CD4-positive, alpha-beta memory T cell (primary cell): ENCODE measurements around the gene GSTP1. TPM values are rescaled to one million over a fixed set of nuclear protein-coding genes. Genes with fewer than 3 reads are reported as not detected.
A peak's percentile ranks its signal among the peaks of the same experiment; 100 is the strongest.
"Not testable (repeated sequence)": the region's sequence is repeated elsewhere in the genome, so short reads cannot be mapped to it uniquely, and the experiment has no call there.

ENCODE experiments used
- CTCF ChIA-PET: fragments of 350-600 bp; sonication (Branson Sonifier 250); formaldehyde crosslinking; loops from one replicate; lab custom pipeline; 2021; ENCODE audit warnings: inconsistent platforms; ENCODE audit not compliant: partially characterized antibody; lab: Charles Lee
- POLR2A ChIA-PET: fragments of 350-600 bp; sonication (Branson Sonifier 250); formaldehyde crosslinking; loops from one replicate; lab custom pipeline; 2021; ENCODE audit not compliant: partially characterized antibody; lab: Charles Lee
- DNase-seq, 5 donors: peaks; one replicate each; pipeline versions ENCODE4 v3.0.0 to v3.0.0-alpha.2; 2020 to 2022; ENCODE audit warnings: mixed read lengths in 1 of 5
- H3K27ac ChIP-seq: one replicate; pipeline ENCODE4 v1.7.0; 2013; ENCODE audit warnings: low read depth, low read length
- H3K27me3 ChIP-seq: 2 replicates; pipeline ENCODE4 v1.7.0; 2013; ENCODE audit warnings: mild to moderate bottlenecking, low read length, moderate library complexity; ENCODE audit not compliant: insufficient read depth
- H3K36me3 ChIP-seq: 2 replicates; pipeline ENCODE4 v1.7.0; 2013; ENCODE audit warnings: mild to moderate bottlenecking, low read length, moderate library complexity; ENCODE audit not compliant: insufficient read depth
- H3K4me1 ChIP-seq: 2 replicates; pipeline ENCODE4 v1.7.0; 2013; ENCODE audit warnings: mild to moderate bottlenecking, low read length, moderate library complexity; ENCODE audit not compliant: insufficient read depth
- H3K4me3 ChIP-seq, 2 donors: one replicate each; pipeline ENCODE4 v1.7.0; 2013; ENCODE audit warnings: low read length in 2 of 2, mild to moderate bottlenecking in 1 of 2
- H3K9me3 ChIP-seq, 2 donors: one replicate each; pipeline ENCODE4 v1.7.0; 2013; ENCODE audit warnings: low read length in 2 of 2, control low read depth in 1 of 2; ENCODE audit not compliant: control insufficient read depth in 1 of 2
- H3K27ac Mint-ChIP-seq, 7 donors: one replicate each; pipeline ENCODE4 v1.8.0; 2020 to 2021; ENCODE audit warnings: mixed read lengths in 7 of 7, mild to moderate bottlenecking in 6 of 7, inconsistent platforms in 3 of 7, moderate library complexity in 3 of 7
- H3K27me3 Mint-ChIP-seq, 2 donors: one replicate each; pipeline ENCODE4 v1.8.0; 2020 to 2021; ENCODE audit warnings: mixed read lengths in 2 of 2
- H3K36me3 Mint-ChIP-seq, 2 donors: one replicate each; pipeline ENCODE4 v1.8.0; 2020 to 2021; ENCODE audit warnings: mixed read lengths in 2 of 2, inconsistent platforms in 1 of 2, mild to moderate bottlenecking in 1 of 2
- H3K4me1 Mint-ChIP-seq, 4 donors: one replicate each; pipeline ENCODE4 v1.8.0; 2020 to 2021; ENCODE audit warnings: mixed read lengths in 4 of 4, mild to moderate bottlenecking in 1 of 4
- H3K4me3 Mint-ChIP-seq, 8 donors: one replicate each; pipeline ENCODE4 v1.8.0; 2020 to 2021; ENCODE audit warnings: mixed read lengths in 8 of 8, mild to moderate bottlenecking in 7 of 8, moderate library complexity in 6 of 8, inconsistent platforms in 3 of 8
- H3K9me3 Mint-ChIP-seq, 8 donors: one replicate each; pipeline ENCODE4 v1.8.0; 2020 to 2021; ENCODE audit warnings: mixed read lengths in 8 of 8, mild to moderate bottlenecking in 5 of 8, inconsistent platforms in 3 of 8, moderate library complexity in 1 of 8
- intact Hi-C: fragments of 100-400 bp; cut with micrococcal nuclease; formaldehyde crosslinking; loops from one replicate; pipeline ENCODE4 v1.15.1; 2023
- polyA plus RNA-seq, 2 donors: library from polyadenylated mRNA; unstranded; fragments of 300-500 nt; fragmentation: Illumina TruSeq; gene quantifications; one replicate each; pipeline ENCODE4 v1.2.3, GENCODE V29; 2021
- total RNA-seq, 2 experiments: library from RNA; stranded (reverse); gene quantifications; one replicate each; pipeline ENCODE4 v1.2.3, GENCODE V29; 2021

GSTP1 gene
- total and polyA plus RNA-seq, 4 experiments from 2014 or later: 134 to 245 (median 189) TPM

- no peak overlapping the region for H3K4me3 ChIP-seq
- no peaks in the 10 kb centered on the region for H3K27me3 Mint-ChIP-seq
- H3K9me3 Mint-ChIP-seq: no peaks in the 10 kb centered on the region
- DNase-seq: no peak
- H3K9me3 ChIP-seq: no peaks in the 10 kb centered on the region
- H3K27ac ChIP-seq: no peak overlapping the region
- peaks cover 10% of the 10 kb centered on the region for H3K4me1 ChIP-seq
- ChIA-PET POLR2A (interaction anchor here (1.2 kb wide), 1 partner anchor 102 kb away, joined by 3 read pairs; no protein-coding TSS in a partner anchor), CTCF (no interaction called here)
- peaks cover 13 to 33% (median 22%) of the 10 kb centered on the region in 4 donors for H3K4me1 Mint-ChIP-seq
- intact Hi-C loops: no loop called here
- H3K4me3 Mint-ChIP-seq: no peak overlapping the region
- no peaks in the 10 kb centered on the region for H3K36me3 ChIP-seq
- H3K27ac Mint-ChIP-seq: peak overlapping the region; percentile 51 to 89 (median 74)
- no peaks in the 10 kb centered on the region for H3K27me3 ChIP-seq
- H3K36me3 Mint-ChIP-seq: peaks cover 0 to 2% of the 10 kb centered on the region in 2 donors
Measured at GRCh38 chr11:67586568-67587250, 3.1 kb downstream of the GSTP1 start.

- DNase-seq: no peak
- Histone ChIP-seq H3K36me3 (no peaks in the 10 kb centered on the region), H3K27me3 (no peaks in the 10 kb centered on the region), H3K9me3 (no peaks in the 10 kb centered on the region), H3K27ac (no peak overlapping the region), H3K4me3 (no peak overlapping the region), H3K4me1 (no peaks in the 10 kb centered on the region)
- ChIA-PET CTCF (no interaction called here), POLR2A (no interaction called here)
- Mint-ChIP-seq H3K9me3 (no peaks in the 10 kb centered on the region), H3K4me1 (peaks cover 4 to 22% (median 11%) of the 10 kb centered on the region in 4 donors), H3K27me3 (no peaks in the 10 kb centered on the region), H3K4me3 (no peak overlapping the region), H3K27ac (peak overlapping the region in 1 of 7 donors; percentile 63), H3K36me3 (peaks cover 0 to 2% of the 10 kb centered on the region in 2 donors)
- intact Hi-C loops: no loop called here
Measured at GRCh38 chr11:67588136-67588503, 4.5 kb downstream of the GSTP1 start.

GRCh38 chr11:67588899-67589415 lies 5.3 kb downstream of the GSTP1 start:
- H3K36me3 ChIP-seq, H3K27me3 ChIP-seq, H3K27ac ChIP-seq, intact Hi-C loops, POLR2A ChIA-PET, H3K4me3 Mint-ChIP-seq, H3K9me3 ChIP-seq, H3K4me3 ChIP-seq, H3K36me3 Mint-ChIP-seq, H3K4me1 ChIP-seq, CTCF ChIA-PET, DNase-seq, H3K27me3 Mint-ChIP-seq, H3K9me3 Mint-ChIP-seq: not testable (repeated sequence)
- peak overlapping the region in 2 of 7 donors; percentile 57 to 85 for H3K27ac Mint-ChIP-seq
- peaks cover 3 to 18% (median 8%) of the 10 kb centered on the region in 4 donors for H3K4me1 Mint-ChIP-seq

- no peaks in the 10 kb centered on the region for H3K4me1 Mint-ChIP-seq
- no peaks in the 10 kb centered on the region for H3K4me1 ChIP-seq
- H3K36me3 ChIP-seq: no peaks in the 10 kb centered on the region
- CTCF ChIA-PET: interaction anchor here (1.9 to 2.2 kb wide), 2 partner anchors 10 to 21 kb away, joined by 6 to 8 read pairs; partner anchors contain the start of gene GSTP1
- no peak overlapping the region for H3K27ac Mint-ChIP-seq
- H3K27me3 ChIP-seq: no peaks in the 10 kb centered on the region
- no peaks in the 10 kb centered on the region for H3K27me3 Mint-ChIP-seq
- peaks cover 0 to 3% (median 0%) of the 10 kb centered on the region in 8 donors for H3K9me3 Mint-ChIP-seq
- H3K27ac ChIP-seq: no peak overlapping the region
- intact Hi-C loops: no loop called here
- no peaks in the 10 kb centered on the region for H3K9me3 ChIP-seq
- DNase-seq: no peak
- H3K4me3 Mint-ChIP-seq: no peak overlapping the region
- H3K36me3 Mint-ChIP-seq: no peaks in the 10 kb centered on the region
- no peak overlapping the region for H3K4me3 ChIP-seq
- POLR2A ChIA-PET: no interaction called here
Measured at GRCh38 chr11:67592880-67593564, 9.4 kb downstream of the GSTP1 start.

GRCh38 chr11:67593565-67593905 lies 9.9 kb downstream of the GSTP1 start:
- Mint-ChIP-seq H3K27me3 (no peaks in the 10 kb centered on the region), H3K36me3 (no peaks in the 10 kb centered on the region), H3K4me1 (no peaks in the 10 kb centered on the region), H3K9me3 (peaks cover 0 to 3% (median 0%) of the 10 kb centered on the region in 8 donors), H3K27ac (no peak overlapping the region), H3K4me3 (no peak overlapping the region)
- DNase-seq: no peak
- H3K36me3 ChIP-seq: no peaks in the 10 kb centered on the region
- no peak overlapping the region for H3K27ac ChIP-seq
- no peak overlapping the region for H3K4me3 ChIP-seq
- ChIA-PET POLR2A (no interaction called here), CTCF (interaction anchor here (2.2 kb wide), 1 partner anchor 10 kb away, joined by 6 read pairs; the partner anchor contains the start of gene GSTP1)
- no peaks in the 10 kb centered on the region for H3K27me3 ChIP-seq
- intact Hi-C loops: no loop called here
- no peaks in the 10 kb centered on the region for H3K9me3 ChIP-seq
- no peaks in the 10 kb centered on the region for H3K4me1 ChIP-seq

- H3K4me3 Mint-ChIP-seq: no peak overlapping the region
- POLR2A ChIA-PET: interaction anchor here (0.6 kb wide), 1 partner anchor 37 kb away, joined by 3 read pairs; no protein-coding TSS in a partner anchor
- Histone ChIP-seq H3K4me1 (no peaks in the 10 kb centered on the region), H3K4me3 (no peak overlapping the region), H3K27me3 (no peaks in the 10 kb centered on the region), H3K36me3 (no peaks in the 10 kb centered on the region), H3K27ac (no peak overlapping the region), H3K9me3 (no peaks in the 10 kb centered on the region)
- no peaks in the 10 kb centered on the region for H3K27me3 Mint-ChIP-seq
- H3K9me3 Mint-ChIP-seq: peaks cover 0 to 3% (median 0%) of the 10 kb centered on the region in 8 donors
- DNase-seq: no peak
- H3K36me3 Mint-ChIP-seq: no peaks in the 10 kb centered on the region
- CTCF ChIA-PET: interaction anchor here (1.6 to 2.2 kb wide), 2 partner anchors 11 to 35 kb away, joined by 3 to 6 read pairs; partner anchors contain the start of genes GSTP1 and NUDT8
- no peak overlapping the region for H3K27ac Mint-ChIP-seq
- no peaks in the 10 kb centered on the region for H3K4me1 Mint-ChIP-seq
- intact Hi-C loops: no loop called here
Measured at GRCh38 chr11:67594480-67594879, 10.9 kb downstream of the GSTP1 start.

GRCh38 chr11:67596753-67597300 lies 13.2 kb downstream of the GSTP1 start:
- ChIA-PET POLR2A (no interaction called here), CTCF (no interaction called here)
- no peaks in the 10 kb centered on the region for H3K4me1 ChIP-seq
- Mint-ChIP-seq H3K4me3 (no peak overlapping the region), H3K27me3 (peaks cover 6 to 10% of the 10 kb centered on the region in 2 donors), H3K27ac (no peak overlapping the region), H3K4me1 (peaks cover 0 to 2% (median 0%) of the 10 kb centered on the region in 4 donors), H3K36me3 (no peaks in the 10 kb centered on the region), H3K9me3 (peaks cover 0 to 4% (median 0%) of the 10 kb centered on the region in 8 donors)
- no peak overlapping the region for H3K27ac ChIP-seq
- DNase-seq: no peak
- no peaks in the 10 kb centered on the region for H3K9me3 ChIP-seq
- intact Hi-C loops: no loop called here
- peaks cover 6% of the 10 kb centered on the region for H3K27me3 ChIP-seq
- H3K36me3 ChIP-seq: no peaks in the 10 kb centered on the region
- no peak overlapping the region for H3K4me3 ChIP-seq
